Endothelial cell (in vitro differentiated cells): Measurements from ENCODE around the gene CAV1. TPM values are rescaled to one million over a fixed set of nuclear protein-coding genes. Genes with fewer than 3 reads are reported as not detected.

ENCODE experiments used
- DNase-seq: peaks from one replicate; pipeline ENCODE4 v3.0.0; 2021; ENCODE audit warnings: low spot score
- H3K27ac Mint-ChIP-seq: one replicate; pipeline ENCODE4 v1.8.0; 2021; ENCODE audit warnings: mixed read lengths, inconsistent platforms; ENCODE audit not compliant: unreplicated experiment
- H3K27me3 Mint-ChIP-seq: one replicate; pipeline ENCODE4 v1.8.0; 2021; ENCODE audit warnings: mild to moderate bottlenecking, moderate library complexity, mixed read lengths, inconsistent platforms; ENCODE audit not compliant: unreplicated experiment
- H3K36me3 Mint-ChIP-seq: one replicate; pipeline ENCODE4 v1.8.0; 2021; ENCODE audit warnings: mild to moderate bottlenecking, low read depth, mixed read lengths, inconsistent platforms; ENCODE audit not compliant: unreplicated experiment
- H3K4me1 Mint-ChIP-seq: one replicate; pipeline ENCODE4 v1.8.0; 2021; ENCODE audit warnings: mild to moderate bottlenecking, mixed read lengths, inconsistent platforms; ENCODE audit not compliant: unreplicated experiment
- H3K4me3 Mint-ChIP-seq: one replicate; pipeline ENCODE4 v1.8.0; 2021; ENCODE audit warnings: mild to moderate bottlenecking, mixed read lengths, inconsistent platforms; ENCODE audit not compliant: unreplicated experiment
- H3K9me3 Mint-ChIP-seq: one replicate; pipeline ENCODE4 v1.8.0; 2021; ENCODE audit warnings: mixed read lengths, inconsistent platforms; ENCODE audit not compliant: unreplicated experiment
- total RNA-seq: library from RNA; stranded (reverse); fragmentation: NEBNext Ultra II Directional; extraction: Animal tissue kit (Norgen Biotek cat#: 25700); gene quantifications from one replicate; pipeline ENCODE4 v1.2.1, GENCODE V29; 2021; ENCODE audit not compliant: unreplicated experiment
- TF ChIP-seq, protein P1 (sequence below): fragments of 200-600 bp; sonication (generic); IDR thresholded peaks from one replicate; pipeline ENCODE4 v1.5.0; 2021; ENCODE audit warnings: antibody characterized with exemption; ENCODE audit not compliant: unreplicated experiment

Gene CAV1
- total RNA-seq, 1 donor from 2014 or later: 48.2 TPM

DNA sequence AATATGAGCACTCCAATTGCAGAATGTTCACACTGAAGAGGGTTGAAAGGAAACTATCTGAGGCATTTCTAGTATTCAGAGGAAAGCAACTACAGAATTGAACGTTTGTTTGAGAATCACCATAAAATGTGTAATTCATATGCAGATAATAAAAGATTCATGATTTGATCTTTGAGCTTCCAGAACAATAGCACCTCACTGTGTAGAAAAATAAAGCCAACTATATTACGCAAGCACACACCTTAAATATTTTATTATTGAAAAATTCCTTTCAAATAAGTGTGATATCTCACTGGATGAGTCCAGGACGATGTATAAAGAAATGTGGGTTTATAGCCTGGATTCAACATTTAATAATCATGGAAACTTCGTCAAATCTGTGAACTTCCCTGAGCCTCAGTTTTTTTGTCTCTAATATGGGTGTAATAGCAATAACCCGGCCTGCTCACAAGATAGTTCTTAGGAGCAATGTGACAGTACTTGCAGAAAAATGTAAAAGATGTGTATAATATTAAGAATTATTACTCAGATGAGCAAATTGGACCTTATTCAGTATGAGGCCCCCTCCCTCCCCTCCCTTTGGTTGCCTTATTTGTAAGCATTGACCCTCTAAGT lies 36.8 kb upstream of the CAV1 start:
- Mint-ChIP-seq H3K27me3 (peaks cover 2% of the 10 kb centered on the region), H3K4me3 (no peak overlapping the region), H3K9me3 (no peaks in the 10 kb centered on the region), H3K27ac (no peak overlapping the region), H3K4me1 (peaks cover 3% of the 10 kb centered on the region), H3K36me3 (no peaks in the 10 kb centered on the region)
- TF ChIP-seq, protein P1, sequence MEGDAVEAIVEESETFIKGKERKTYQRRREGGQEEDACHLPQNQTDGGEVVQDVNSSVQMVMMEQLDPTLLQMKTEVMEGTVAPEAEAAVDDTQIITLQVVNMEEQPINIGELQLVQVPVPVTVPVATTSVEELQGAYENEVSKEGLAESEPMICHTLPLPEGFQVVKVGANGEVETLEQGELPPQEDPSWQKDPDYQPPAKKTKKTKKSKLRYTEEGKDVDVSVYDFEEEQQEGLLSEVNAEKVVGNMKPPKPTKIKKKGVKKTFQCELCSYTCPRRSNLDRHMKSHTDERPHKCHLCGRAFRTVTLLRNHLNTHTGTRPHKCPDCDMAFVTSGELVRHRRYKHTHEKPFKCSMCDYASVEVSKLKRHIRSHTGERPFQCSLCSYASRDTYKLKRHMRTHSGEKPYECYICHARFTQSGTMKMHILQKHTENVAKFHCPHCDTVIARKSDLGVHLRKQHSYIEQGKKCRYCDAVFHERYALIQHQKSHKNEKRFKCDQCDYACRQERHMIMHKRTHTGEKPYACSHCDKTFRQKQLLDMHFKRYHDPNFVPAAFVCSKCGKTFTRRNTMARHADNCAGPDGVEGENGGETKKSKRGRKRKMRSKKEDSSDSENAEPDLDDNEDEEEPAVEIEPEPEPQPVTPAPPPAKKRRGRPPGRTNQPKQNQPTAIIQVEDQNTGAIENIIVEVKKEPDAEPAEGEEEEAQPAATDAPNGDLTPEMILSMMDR: no peak
- no peak for DNase-seq

GRCh38 chr7:116490351-116490750 lies 34.5 kb upstream of the CAV1 start:
- peaks cover 2% of the 10 kb centered on the region for H3K27me3 Mint-ChIP-seq
- H3K36me3 Mint-ChIP-seq: no peaks in the 10 kb centered on the region
- no peaks in the 10 kb centered on the region for H3K9me3 Mint-ChIP-seq
- DNase-seq: no peak
- H3K27ac Mint-ChIP-seq: no peak overlapping the region
- TF ChIP-seq, protein P1: no peak
- H3K4me3 Mint-ChIP-seq: no peak overlapping the region
- H3K4me1 Mint-ChIP-seq: peaks cover 3% of the 10 kb centered on the region

GRCh38 chr7:116491887-116492653 lies 32.8 kb upstream of the CAV1 start:
- peaks cover 2% of the 10 kb centered on the region for H3K27me3 Mint-ChIP-seq
- no peaks in the 10 kb centered on the region for H3K36me3 Mint-ChIP-seq
- DNase-seq: no peak
- H3K27ac Mint-ChIP-seq: no peak overlapping the region
- TF ChIP-seq, protein P1: no peak
- peaks cover 3% of the 10 kb centered on the region for H3K4me1 Mint-ChIP-seq
- no peaks in the 10 kb centered on the region for H3K9me3 Mint-ChIP-seq
- no peak overlapping the region for H3K4me3 Mint-ChIP-seq

GRCh38 chr7:116492654-116493109 lies 32.2 kb upstream of the CAV1 start:
- no peak overlapping the region for H3K4me3 Mint-ChIP-seq
- peaks cover 3% of the 10 kb centered on the region for H3K4me1 Mint-ChIP-seq
- H3K36me3 Mint-ChIP-seq: no peaks in the 10 kb centered on the region
- no peak for DNase-seq
- H3K9me3 Mint-ChIP-seq: no peaks in the 10 kb centered on the region
- no peak overlapping the region for H3K27ac Mint-ChIP-seq
- TF ChIP-seq, protein P1: no peak
- peaks cover 2% of the 10 kb centered on the region for H3K27me3 Mint-ChIP-seq

GRCh38 chr7:116493449-116493848 lies 31.4 kb upstream of the CAV1 start:
- peaks cover 3% of the 10 kb centered on the region for H3K4me1 Mint-ChIP-seq
- peaks cover 2% of the 10 kb centered on the region for H3K27me3 Mint-ChIP-seq
- no peak overlapping the region for H3K27ac Mint-ChIP-seq
- no peak for DNase-seq
- H3K36me3 Mint-ChIP-seq: no peaks in the 10 kb centered on the region
- no peak overlapping the region for H3K4me3 Mint-ChIP-seq
- no peaks in the 10 kb centered on the region for H3K9me3 Mint-ChIP-seq
- TF ChIP-seq, protein P1: no peak
